ENCODE results near the gene TMEM95. TPM values are rescaled to one million over a fixed set of nuclear protein-coding genes. Genes with fewer than 3 reads are reported as not detected.

Gene TMEM95, protein sequence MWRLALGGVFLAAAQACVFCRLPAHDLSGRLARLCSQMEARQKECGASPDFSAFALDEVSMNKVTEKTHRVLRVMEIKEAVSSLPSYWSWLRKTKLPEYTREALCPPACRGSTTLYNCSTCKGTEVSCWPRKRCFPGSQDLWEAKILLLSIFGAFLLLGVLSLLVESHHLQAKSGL
- not detected in 5 replicates for total RNA-seq (2022; extraction: Qiagen RNA extraction)

GRCh38 chr17:7355053-7355452 is at the start of gene TMEM95:
TSS of gene TMEM95 (plus strand) at chr17:7355156. CDS start at chr17:7355205, 49 bp downstream.

GRCh38 chr17:7306911-7307685 is 47.9 kb upstream of the TMEM95 start, which contains the start of gene EIF5A:
TSS of gene EIF5A (plus strand) at chr17:7307628. CDS start at chr17:7309636, 2,008 bp downstream.

DNA sequence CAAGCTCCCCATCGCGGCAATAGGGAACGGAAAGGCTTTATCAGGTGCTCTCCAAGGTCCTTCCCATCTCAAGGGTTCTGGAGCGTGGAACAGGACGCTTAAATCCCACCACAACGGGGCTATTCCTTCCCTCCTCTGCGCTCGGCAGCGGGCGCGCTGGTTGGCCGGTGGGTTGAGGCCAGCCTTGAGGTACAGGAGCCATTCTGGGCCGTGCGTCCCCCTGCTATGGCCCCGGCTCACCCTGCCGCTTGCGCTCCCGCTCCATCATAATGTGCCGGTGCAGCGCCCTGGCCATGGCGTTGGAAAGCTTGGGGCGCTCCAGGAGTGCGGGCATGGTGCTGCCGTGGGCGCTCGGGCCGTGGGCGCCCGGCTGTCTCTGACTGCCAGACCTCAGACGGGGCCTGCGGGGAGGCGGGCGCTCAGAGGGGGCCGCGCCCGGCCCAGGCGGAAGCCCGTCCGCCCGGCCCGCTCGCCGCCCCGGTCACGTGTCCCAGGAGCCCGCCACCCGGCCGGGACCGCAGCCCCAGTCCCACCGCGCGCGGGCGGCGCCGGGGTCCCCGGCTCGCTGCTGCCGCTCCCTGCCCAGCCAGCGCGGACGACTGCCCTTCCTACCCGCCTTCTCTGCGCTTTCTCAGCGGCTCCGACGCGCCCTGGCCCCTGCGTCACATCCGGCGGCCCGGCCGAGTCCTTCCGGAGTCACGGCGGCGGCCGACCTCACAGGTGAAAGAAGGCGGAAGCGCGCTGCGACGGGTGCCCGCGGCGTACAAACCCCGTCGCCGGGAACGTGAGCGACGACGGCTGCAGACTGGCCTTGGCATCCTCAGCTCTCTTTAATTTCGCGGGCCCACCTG is 40.0 kb upstream of the TMEM95 start, which contains the start of gene GPS2:
GPS2 (minus strand) TSS at position 642 of the 851 bp plus-strand sequence; CDS start at position 334, 308 bp downstream.

DNA sequence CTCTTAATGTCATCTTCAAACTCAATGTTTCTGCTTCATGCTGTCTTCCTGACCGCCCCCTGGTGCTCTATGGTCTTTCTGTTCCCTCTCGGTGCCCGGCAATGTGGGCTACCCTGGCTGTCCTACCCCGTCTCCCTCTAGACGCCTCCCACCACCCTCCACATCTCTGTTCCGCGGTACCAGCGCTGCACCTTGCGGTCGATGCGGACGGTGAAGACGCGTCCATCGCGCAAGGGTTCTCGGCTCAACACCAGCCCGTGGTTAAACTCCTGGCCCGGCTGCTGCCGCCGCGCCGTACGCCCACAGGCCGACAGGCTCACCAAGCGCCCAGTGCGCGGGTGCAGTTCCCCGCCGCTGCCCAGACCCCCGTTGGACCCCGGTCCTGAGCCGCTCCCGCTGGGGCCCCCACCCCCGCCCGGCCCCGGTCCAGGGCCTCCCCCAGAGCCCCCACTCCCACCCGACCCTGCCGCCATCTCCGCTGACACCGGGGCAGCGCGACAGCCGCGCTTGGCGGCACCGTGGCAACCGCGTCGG is 26.0 kb upstream of the TMEM95 start, which contains the start of gene NEURL4:
NEURL4 (minus strand) TSS at position 496 of the 534 bp plus-strand sequence; CDS start at position 473, 23 bp downstream.

GRCh38 chr17:7336240-7337175 is 18.4 kb upstream of the TMEM95 start, which contains the start of gene ACAP1:
TSS of gene ACAP1 (plus strand) at chr17:7336529. CDS start at chr17:7336735, 206 bp downstream.

DNA sequence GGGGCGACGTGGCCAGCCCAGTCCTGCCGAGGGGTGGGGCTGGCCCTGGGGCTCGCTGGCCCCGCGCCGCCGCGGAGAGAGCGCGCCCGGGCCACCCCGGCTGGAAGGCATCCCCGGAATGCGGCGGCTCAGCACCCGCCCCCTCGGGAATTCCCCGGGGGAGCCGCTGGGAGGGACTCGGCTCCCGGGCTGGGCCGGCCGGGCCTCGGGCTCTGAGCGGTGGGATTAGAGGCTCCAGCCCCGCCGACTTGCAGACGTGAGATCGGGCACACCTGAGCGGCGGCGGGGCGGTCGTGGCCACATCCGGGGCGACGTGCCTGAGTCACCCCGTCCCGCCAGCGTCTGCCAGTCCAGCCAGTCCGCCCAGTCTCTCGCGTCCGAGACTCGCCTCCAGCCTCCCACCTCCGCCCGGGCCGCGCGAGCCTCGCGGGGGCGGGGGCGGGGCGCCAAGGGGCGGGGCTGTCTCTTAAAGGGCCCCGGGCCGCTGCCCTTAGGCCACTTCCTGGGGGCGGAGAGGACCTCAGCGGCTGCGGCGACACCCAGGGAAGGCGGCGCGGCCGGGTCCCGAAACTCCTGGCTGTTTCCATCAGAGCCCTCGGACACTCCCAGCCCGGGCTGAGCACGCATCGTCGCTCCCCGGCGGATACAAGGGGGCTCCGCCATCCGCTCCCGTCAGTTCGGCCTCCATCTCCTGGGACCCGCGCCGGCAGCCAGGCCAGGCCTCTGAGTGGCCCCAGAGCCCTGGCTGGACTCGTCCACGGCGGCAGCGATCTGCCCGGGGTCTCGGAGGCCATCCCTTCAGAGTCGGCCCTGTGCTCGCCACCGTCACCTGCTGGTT is 3.1 kb upstream of the TMEM95 start, which contains the start of gene KCTD11:
KCTD11 (plus strand) TSS at position 498 of the 838 bp plus-strand sequence.

DNA sequence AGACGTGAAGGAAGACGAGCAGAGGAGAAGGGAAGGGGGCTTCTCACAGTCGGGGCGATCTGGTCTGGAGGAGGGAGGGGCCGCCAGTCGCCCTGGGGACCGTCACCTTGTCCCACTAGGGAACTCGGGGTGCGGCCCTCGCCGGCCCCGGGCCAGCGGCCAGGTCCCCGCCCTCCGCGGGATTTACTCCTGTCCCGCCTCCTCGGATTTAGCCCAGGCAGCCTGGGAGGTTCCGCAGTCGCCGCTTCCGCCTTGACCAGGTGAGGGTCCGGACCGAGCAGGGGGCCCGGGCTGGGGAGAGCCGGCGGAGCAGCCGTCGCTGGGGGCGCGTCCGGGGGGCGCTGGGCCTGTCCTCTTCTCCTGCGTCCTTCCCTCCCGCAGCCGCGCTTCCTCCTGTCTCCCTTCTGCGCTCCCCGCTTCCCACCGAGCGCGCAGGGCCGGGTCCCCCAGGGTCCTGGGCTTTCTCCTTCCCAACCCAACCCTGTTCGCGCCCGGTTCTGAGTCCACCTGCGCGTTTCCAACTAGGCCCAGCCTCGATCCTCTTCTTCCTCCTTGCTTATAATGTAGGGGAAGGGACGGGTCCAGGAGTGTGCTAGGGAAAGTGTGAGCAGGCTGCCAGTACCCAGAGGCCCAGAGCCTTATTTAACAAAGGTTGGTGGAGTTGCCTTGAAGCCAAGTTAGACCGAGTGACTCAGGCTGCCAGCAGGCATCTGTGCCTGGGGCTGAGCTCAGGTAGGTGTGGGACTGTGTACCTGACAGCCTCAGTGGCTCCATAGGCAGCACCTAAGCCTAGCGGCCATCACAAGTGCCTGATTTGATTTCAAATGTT is 26.1 kb downstream of the TMEM95 start, which contains the start of gene TNK1:
TNK1 (plus strand) TSS at position 235 of the 829 bp plus-strand sequence. CDS start 1,838 bp downstream, outside the sequence.

DNA sequence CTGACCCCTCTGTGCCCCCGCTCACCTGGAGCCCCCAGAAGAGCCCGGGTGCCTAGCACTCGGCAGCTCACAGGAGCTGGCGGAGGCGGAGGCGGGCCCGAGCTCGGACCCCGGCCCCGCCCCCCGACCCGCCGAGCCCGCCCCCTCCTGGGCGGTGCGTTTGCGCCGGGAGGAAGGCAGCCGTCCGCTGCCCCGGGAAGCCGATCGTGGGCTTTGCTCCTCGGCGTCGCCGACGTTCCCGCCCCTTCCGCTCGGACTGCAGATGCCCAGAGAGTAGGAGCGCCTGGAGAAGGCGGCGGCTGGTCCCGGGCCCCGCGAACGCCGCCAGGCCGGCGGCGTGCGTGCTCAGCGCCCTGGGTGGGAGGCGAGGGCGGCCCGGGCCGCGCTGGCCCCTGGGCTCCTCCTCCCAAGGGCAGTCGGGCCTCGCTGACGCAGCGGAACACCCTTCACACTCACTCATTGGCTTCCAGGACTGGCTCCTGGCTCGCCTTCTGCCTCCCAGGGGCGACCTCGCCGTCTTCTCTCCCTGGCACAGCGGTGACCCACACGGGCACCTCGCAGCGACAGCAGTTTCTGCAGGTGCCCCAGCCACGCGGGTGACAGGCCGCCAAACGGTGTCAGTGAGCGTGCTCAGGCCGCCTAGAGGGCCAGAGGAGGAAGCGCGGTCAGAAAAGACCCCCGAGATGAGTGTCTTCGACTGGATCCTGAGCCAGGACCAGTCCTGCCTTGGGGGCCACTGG is 39.7 kb downstream of the TMEM95 start, which contains the start of gene PLSCR3:
PLSCR3 (minus strand) TSS at position 74 of the 740 bp plus-strand sequence. CDS start 415 bp downstream, outside the sequence.

DNA sequence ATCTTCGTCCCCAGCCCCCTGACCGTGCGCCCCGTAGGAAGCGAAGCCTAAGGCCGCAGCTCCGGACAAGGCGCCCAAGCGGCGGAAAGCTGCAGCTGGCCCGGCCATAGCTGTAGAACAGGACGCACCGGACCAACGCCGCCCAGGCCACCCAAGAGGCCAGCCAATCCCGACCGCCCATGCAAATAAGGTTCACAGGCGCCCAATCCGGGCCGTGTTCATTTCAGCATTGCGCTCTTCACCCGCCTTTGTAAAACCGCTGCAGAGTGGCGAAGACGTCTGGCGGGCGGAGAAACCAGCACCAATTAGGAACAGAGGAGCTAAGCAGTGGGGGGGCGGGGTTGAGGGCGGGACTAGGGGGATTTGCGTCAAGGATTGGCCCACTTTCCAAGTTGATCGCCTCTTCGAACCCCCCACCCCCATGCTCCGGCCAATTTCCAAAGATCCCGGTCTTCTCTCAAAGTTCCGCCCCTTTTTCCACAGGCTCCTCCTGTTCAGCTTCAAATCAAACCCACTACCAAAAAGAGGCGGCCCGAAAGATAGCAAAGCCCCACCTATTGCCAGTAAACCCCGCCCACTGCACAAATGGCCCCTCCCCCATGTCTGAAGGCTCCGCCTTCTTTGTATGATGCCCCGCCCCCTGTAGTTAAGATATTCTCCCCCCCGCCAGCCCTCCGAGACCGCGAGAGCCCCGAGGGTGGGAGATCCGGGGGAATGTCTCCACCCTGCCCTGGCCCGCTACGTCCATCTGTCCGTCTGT is 49.2 kb downstream of the TMEM95 start, which contains the start of gene TMEM256:
TMEM256 (minus strand) TSS at position 121 of the 760 bp plus-strand sequence; CDS start at position 108, 13 bp downstream.

Other genes with a start within 250 kb of the TMEM95 start
- gene ASGR2, start 240.3 kb upstream of the TMEM95 start, total RNA-seq (2022; extraction: Qiagen RNA extraction) = not detected in 5 replicates
- 0.42 to 0.98 TPM (median 0.77 TPM) in 5 replicates for gene ASGR1, start 175.8 kb upstream of the TMEM95 start, total RNA-seq (2022; extraction: Qiagen RNA extraction)
- 4.5 to 7.6 TPM (median 6.4 TPM) in 5 replicates for gene DLG4, start 135.3 kb upstream of the TMEM95 start, total RNA-seq (2022; extraction: Qiagen RNA extraction)
- gene ACADVL, start 135.2 kb upstream of the TMEM95 start, total RNA-seq (2022; extraction: Qiagen RNA extraction) = 266 to 442 TPM (median 389 TPM) in 5 replicates
- gene DVL2, start 120.6 kb upstream of the TMEM95 start, total RNA-seq (2022; extraction: Qiagen RNA extraction) = 33.5 to 47.2 TPM (median 44.9 TPM) in 5 replicates
- 93.9 to 117 TPM (median 104 TPM) in 5 replicates for gene PHF23, start 115.7 kb upstream of the TMEM95 start, total RNA-seq (2022; extraction: Qiagen RNA extraction)
- gene GABARAP, start 112.7 kb upstream of the TMEM95 start, total RNA-seq (2022; extraction: Qiagen RNA extraction) = 596 to 790 TPM (median 609 TPM) in 5 replicates
- gene CTDNEP1, start 103.4 kb upstream of the TMEM95 start, total RNA-seq (2022; extraction: Qiagen RNA extraction) = 218 to 267 TPM (median 246 TPM) in 5 replicates
- 140 to 161 TPM (median 146 TPM) in 5 replicates for gene ELP5, start 102.9 kb upstream of the TMEM95 start, total RNA-seq (2022; extraction: Qiagen RNA extraction)
- 1.9 to 3.2 TPM (median 2.6 TPM) in 5 replicates for gene CLDN7, start 92.7 kb upstream of the TMEM95 start, total RNA-seq (2022; extraction: Qiagen RNA extraction)
- gene SLC2A4, start 73.4 kb upstream of the TMEM95 start, total RNA-seq (2022; extraction: Qiagen RNA extraction) = 0.30 to 0.69 TPM (median 0.60 TPM) in 5 replicates
- gene YBX2, start 60.5 kb upstream of the TMEM95 start, total RNA-seq (2022; extraction: Qiagen RNA extraction) = 0.45 to 0.76 TPM (median 0.57 TPM) in 5 replicates
- gene EIF5A, start 47.5 kb upstream of the TMEM95 start, total RNA-seq (2022; extraction: Qiagen RNA extraction) = 1,536 to 1,701 TPM (median 1,628 TPM) in 5 replicates
- 82.4 to 111 TPM (median 103 TPM) in 5 replicates for gene GPS2, start 39.8 kb upstream of the TMEM95 start, total RNA-seq (2022; extraction: Qiagen RNA extraction)
- gene NEURL4, start 25.8 kb upstream of the TMEM95 start, total RNA-seq (2022; extraction: Qiagen RNA extraction) = 15.2 to 33.7 TPM (median 30.6 TPM) in 5 replicates
- gene ACAP1, start 18.6 kb upstream of the TMEM95 start, total RNA-seq (2022; extraction: Qiagen RNA extraction) = 1.4 to 3.6 TPM (median 2.7 TPM) in 5 replicates
- gene KCTD11, start 3.0 kb upstream of the TMEM95 start, total RNA-seq (2022; extraction: Qiagen RNA extraction) = 9.7 to 12.6 TPM (median 11.4 TPM) in 5 replicates
- gene TNK1, start 25.9 kb downstream of the TMEM95 start, total RNA-seq (2022; extraction: Qiagen RNA extraction) = 1.1 to 1.5 TPM (median 1.3 TPM) in 5 replicates
- gene PLSCR3, start 39.4 kb downstream of the TMEM95 start, total RNA-seq (2022; extraction: Qiagen RNA extraction) = 36.7 to 50.6 TPM (median 41.6 TPM) in 5 replicates
- gene TMEM256, start 48.9 kb downstream of the TMEM95 start, total RNA-seq (2022; extraction: Qiagen RNA extraction) = 204 to 220 TPM (median 207 TPM) in 5 replicates
- gene NLGN2, start 52.7 kb downstream of the TMEM95 start, total RNA-seq (2022; extraction: Qiagen RNA extraction) = 11.3 to 19.7 TPM (median 17.9 TPM) in 5 replicates
- 0.09 to 0.18 TPM (median 0.12 TPM) in 4 of 5 replicates, not detected in the other for gene SPEM1, start 65.2 kb downstream of the TMEM95 start, total RNA-seq (2022; extraction: Qiagen RNA extraction)
- 0.13 to 0.18 TPM in 2 of 5 replicates, not detected in the others for gene SPEM2, start 70.5 kb downstream of the TMEM95 start, total RNA-seq (2022; extraction: Qiagen RNA extraction)
- gene SPEM3, start 73.7 kb downstream of the TMEM95 start, total RNA-seq (2022; extraction: Qiagen RNA extraction) = 0.02 to 0.05 TPM (median 0.04 TPM) in 3 of 5 replicates, not detected in the others
- gene TMEM102, start 80.3 kb downstream of the TMEM95 start, total RNA-seq (2022; extraction: Qiagen RNA extraction) = 10.3 to 14.6 TPM (median 13.0 TPM) in 5 replicates
- gene FGF11, start 84.4 kb downstream of the TMEM95 start, total RNA-seq (2022; extraction: Qiagen RNA extraction) = 1.1 to 1.3 TPM (median 1.1 TPM) in 5 replicates
- 6.9 to 11.8 TPM (median 9.0 TPM) in 5 replicates for gene CHRNB1, start 89.9 kb downstream of the TMEM95 start, total RNA-seq (2022; extraction: Qiagen RNA extraction)
- 20.6 to 29.5 TPM (median 27.8 TPM) in 5 replicates for gene ZBTB4, start 124.5 kb downstream of the TMEM95 start, total RNA-seq (2022; extraction: Qiagen RNA extraction)
- not detected in 5 replicates for gene SLC35G6, start 126.3 kb downstream of the TMEM95 start, total RNA-seq (2022; extraction: Qiagen RNA extraction)
- gene POLR2A, start 129.2 kb downstream of the TMEM95 start, total RNA-seq (2022; extraction: Qiagen RNA extraction) = 49.1 to 95.5 TPM (median 91.3 TPM) in 5 replicates
- 6.8 to 12.9 TPM (median 12.1 TPM) in 5 replicates for gene TNFSF12, start 193.9 kb downstream of the TMEM95 start, total RNA-seq (2022; extraction: Qiagen RNA extraction)
- 0.46 to 0.83 TPM (median 0.62 TPM) in 5 replicates for gene TNFSF13, start 203.6 kb downstream of the TMEM95 start, total RNA-seq (2022; extraction: Qiagen RNA extraction)
- 87.8 to 104 TPM (median 102 TPM) in 5 replicates for gene SENP3, start 206.8 kb downstream of the TMEM95 start, total RNA-seq (2022; extraction: Qiagen RNA extraction)
- gene CD68, start 224.5 kb downstream of the TMEM95 start, total RNA-seq (2022; extraction: Qiagen RNA extraction) = 24.8 to 38.2 TPM (median 33.6 TPM) in 5 replicates
- 117 to 135 TPM (median 121 TPM) in 5 replicates for gene MPDU1, start 228.7 kb downstream of the TMEM95 start, total RNA-seq (2022; extraction: Qiagen RNA extraction)
- 0.16 to 0.27 TPM (median 0.20 TPM) in 5 replicates for gene SOX15, start 234.9 kb downstream of the TMEM95 start, total RNA-seq (2022; extraction: Qiagen RNA extraction)

All from A549 treated with dexamethasone at 1 μM for 4 hours (cell line).